HEK293T (cell line): ENCODE measurements around the gene GPR37L1.

Source experiments
- ARNT ChIP-seq: fragments of 450-650 bp; IDR thresholded peaks from 2 replicates; pipeline ENCODE4 v1.6.1; 2017; ENCODE audit warnings: mild to moderate bottlenecking
- ZNF384 ChIP-seq: fragments of 450-650 bp; IDR thresholded peaks from 2 replicates; pipeline ENCODE4 v1.6.1; 2016

DNA sequence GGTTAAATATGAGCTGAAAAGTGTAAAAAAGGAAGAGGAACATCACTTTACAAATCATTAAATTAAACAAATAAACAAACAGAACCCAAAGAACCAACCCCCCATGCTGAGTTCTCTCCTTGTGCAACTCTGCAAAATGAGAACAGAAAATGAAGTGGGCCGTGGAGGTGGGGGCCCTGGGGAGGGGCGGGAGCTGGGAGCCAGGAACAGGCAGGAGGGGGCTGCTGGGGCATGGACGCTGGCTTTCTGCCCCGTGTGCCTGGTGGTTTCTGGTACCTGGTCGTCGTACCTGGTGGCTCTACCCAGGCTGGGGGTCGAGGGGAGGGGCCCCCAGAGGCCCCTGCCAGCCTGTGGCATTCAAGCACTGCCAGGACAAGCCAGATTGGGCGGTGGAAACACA is 10.8 kb downstream of the GPR37L1 start:
- no peak for TF ChIP-seq ZNF384
- no peak for TF ChIP-seq ARNT
